ENCODE measurements around the gene ADSS1.

The ADSS1 gene

GRCh38 chr14:104700225-104700651 lies 23.8 kb upstream of the ADSS1 start:
- no peak for DNase-seq (ENCODE audit: low spot score)

GRCh38 chr14:104700747-104701217 lies 23.2 kb upstream of the ADSS1 start:
- DNase-seq (ENCODE audit: low spot score): no peak

GRCh38 chr14:104701383-104702076 lies 22.5 kb upstream of the ADSS1 start:
- no peak for DNase-seq (ENCODE audit: low spot score)

GRCh38 chr14:104702106-104702505 lies 21.9 kb upstream of the ADSS1 start:
- no peak for DNase-seq (ENCODE audit: low spot score)

- no peak for DNase-seq (ENCODE audit: low spot score)
These were observed 21.4 kb upstream of the ADSS1 start for GRCh38 chr14:104702673-104703072.

GRCh38 chr14:104703269-104703668 lies 20.8 kb upstream of the ADSS1 start:
- no peak for DNase-seq (ENCODE audit: low spot score)

- no peak for DNase-seq (ENCODE audit: low spot score)
These were observed 19.8 kb upstream of the ADSS1 start for GRCh38 chr14:104704252-104704651.

- no peak for DNase-seq (ENCODE audit: low spot score)
These were observed 18.5 kb upstream of the ADSS1 start for GRCh38 chr14:104705340-104706047.

GRCh38 chr14:104706733-104707607 lies 17.1 kb upstream of the ADSS1 start:
- no peak for DNase-seq (ENCODE audit: low spot score)

- DNase-seq (ENCODE audit: low spot score): no peak
These were observed 16.1 kb upstream of the ADSS1 start for GRCh38 chr14:104707608-104708595.

GRCh38 chr14:104708606-104709268 lies 15.3 kb upstream of the ADSS1 start:
- peak; percentile 37 for DNase-seq (ENCODE audit: low spot score)

- no peak for DNase-seq (ENCODE audit: low spot score)
These were observed 14.5 kb upstream of the ADSS1 start for GRCh38 chr14:104709387-104710039.

- DNase-seq (ENCODE audit: low spot score): no peak
These were observed 13.8 kb upstream of the ADSS1 start for GRCh38 chr14:104710071-104710735.

- no peak for DNase-seq (ENCODE audit: low spot score)
These were observed 10.9 kb upstream of the ADSS1 start for GRCh38 chr14:104712881-104713734.

- DNase-seq (ENCODE audit: low spot score): no peak
These were observed 10.0 kb upstream of the ADSS1 start for GRCh38 chr14:104714066-104714465.

- no peak for DNase-seq (ENCODE audit: low spot score)
These were observed 9.3 kb upstream of the ADSS1 start for GRCh38 chr14:104714681-104715080.

- no peak for DNase-seq (ENCODE audit: low spot score)
These were observed 8.6 kb upstream of the ADSS1 start for GRCh38 chr14:104715416-104715815.

GRCh38 chr14:104715871-104716270 lies 8.2 kb upstream of the ADSS1 start:
- DNase-seq (ENCODE audit: low spot score): no peak

GRCh38 chr14:104717137-104717536 lies 6.9 kb upstream of the ADSS1 start:
- DNase-seq (ENCODE audit: low spot score): no peak
